ENCODE measurements around the gene PEA15. TPM values are rescaled to one million over a fixed set of nuclear protein-coding genes. Genes with fewer than 3 reads are reported as not detected.

PEA15 gene
- total RNA-seq (2021; fragmentation: NEBNext Ultra II Directional; extraction: Animal tissue kit (Norgen Biotek cat#: 25700)) (75.1 and 78.8 TPM in 2 replicates), polyA plus RNA-seq (2011; rRNA removed) (68.2 and 71.3 TPM in 2 replicates), polyA minus RNA-seq (2011; rRNA and poly(A)+ RNA removed) (77.4 and 108 TPM in 2 replicates)
- 97.2 TPM for polyA plus RNA-seq (2011; cell fraction: cytosol; rRNA removed)
- polyA plus RNA-seq (2011; cell fraction: nucleus; rRNA removed): 65.2 TPM
- polyA plus RNA-seq (2012, experiment 1 of 2): 56.1 to 71.9 TPM (median 69.0 TPM) in 4 replicates
- polyA plus RNA-seq (2012, experiment 2 of 2): 67.9 TPM
- 109 TPM for polyA plus RNA-seq (2013, experiment 1 of 2)
- polyA plus RNA-seq (2013, experiment 2 of 2): 115 TPM
- polyA minus RNA-seq (2011; cell fraction: cytosol; rRNA and poly(A)+ RNA removed): 29.1 TPM
- polyA minus RNA-seq (2011; cell fraction: nucleus; rRNA and poly(A)+ RNA removed): 35.7 TPM
- long read RNA-seq, experiment 1, transcript PEA15-201 (4 exons, 2,471 nt): major isoform, 34 of 95 reads
- long read RNA-seq, experiment 1, partial matches to known transcripts: 58 of 95 reads
- long read RNA-seq, experiment 1, other reads (novel, unspliced or antisense): 1 of 95 reads
- long read RNA-seq, experiment 2, transcript PEA15-201 (4 exons, 2,471 nt): major isoform, 14 of 39 reads
- long read RNA-seq, experiment 2, partial matches to known transcripts: 0 of 39 reads
- long read RNA-seq, experiment 2, other reads (novel, unspliced or antisense): 25 of 39 reads

- peak within 1 kb of the TSS; percentile 86; the same call in 1 of the 2 replicates for H2BK5ac ChIP-seq (ENCODE audit: low read depth, low read length)
- H2BK120ac ChIP-seq (replicated peaks; ENCODE audit: low read depth, low read length): peak within 1 kb of the TSS; percentile 70
- peaks cover 4% of the 10 kb centered on the region for H3K79me1 ChIP-seq (ENCODE audit: low read depth, low read length)
- DNase-seq (ENCODE audit: low read depth in 1 of 2, low spot score in 2 of 2) (peak in 1 of 2 experiments; percentile 82), FAIRE-seq (no peak)
- ChIA-PET CTCF (ENCODE audit: partially characterized antibody) (interaction anchor here (1.1 to 20.4 kb wide), 6 partner anchors 15 to 102 kb away, joined by 3 to 257 read pairs (median 57); partner anchors contain the start of gene CASQ1), POLR2A (ENCODE audit: partially characterized antibody) (interaction anchor here (0.7 to 11.3 kb wide), 10 partner anchors 8 to 116 kb away, joined by 3 to 107 read pairs (median 5); partner anchors contain the start of gene CASQ1)
- H2AK5ac ChIP-seq (ENCODE audit: low read depth, low read length): 0 out of 2 replicates have a peak within 1 kb of the TSS, but pooled peaks have one; percentile 26
- peak within 1 kb of the TSS; percentile 63 for H3K4ac ChIP-seq (replicated peaks; ENCODE audit: insufficient read length, low read depth, low read length)
- H3K27ac ChIP-seq (ENCODE audit: low read depth, low read length): peak within 1 kb of the TSS; percentile 75; the same call in 1 of the 2 replicates
- peak within 1 kb of the TSS; percentile 65; the same call in 1 of the 2 replicates for H2BK15ac ChIP-seq (ENCODE audit: low read length)
- H3K18ac ChIP-seq (ENCODE audit: extremely low read depth, low read length): peak within 1 kb of the TSS; percentile 81
- H2BK20ac ChIP-seq (ENCODE audit: low read length): peak within 1 kb of the TSS; percentile 15; the same call in 1 of the 2 replicates
- H4K8ac ChIP-seq (ENCODE audit: extremely low read depth, insufficient read depth, low read length): peak within 1 kb of the TSS; percentile 87
- H4K91ac ChIP-seq (replicated peaks; ENCODE audit: insufficient read length, low read length): peak within 1 kb of the TSS; percentile 81
- H3K14ac ChIP-seq (ENCODE audit: insufficient read length): no peak within 1 kb of the TSS
- peak within 1 kb of the TSS; percentile 81; the same call in 1 of the 2 replicates for H2BK12ac ChIP-seq (ENCODE audit: low read depth, low read length)
- H3K79me2 ChIP-seq (ENCODE audit: control insufficient read depth in 1 of 2, insufficient read depth in 2 of 2, low read length in 2 of 2): peaks cover 8% of the 10 kb centered on the region in 2 experiments; a peak in 2 of 4 replicates
- H3K27me3 ChIP-seq (replicated peaks in 1 of 4; ENCODE audit: control insufficient read depth in 3 of 4, extremely low read depth in 1 of 4, insufficient read depth in 3 of 4, low read length in 3 of 4): no peaks in the 10 kb centered on the region
- peaks cover 9% of the 10 kb centered on the region for H3K23me2 ChIP-seq (ENCODE audit: low read depth, low read length)
- 1% methylated on average over 60 of the region's 76 CpGs; no CpG with 5 or more reads in 1 of the 2 experiments for WGBS, 2 experiments (ENCODE audit: extremely low coverage in 1 of 2, insufficient coverage in 1 of 2, insufficient read length in 1 of 2, insufficient replicate concordance in 2 of 2, low coverage in 1 of 2, low lambda C conversion rate in 2 of 2, missing lambda C conversion rate in 1 of 2)
- peaks cover 13 to 35% (median 20%) of the 10 kb centered on the region in 4 experiments for H3K4me1 ChIP-seq (replicated peaks in 1 of 4; ENCODE audit: control insufficient read depth in 3 of 4, insufficient read depth in 4 of 4, low read length in 3 of 4)
- no peak within 1 kb of the TSS for H4K5ac ChIP-seq (ENCODE audit: insufficient read length, low read depth, low read length)
- peak within 1 kb of the TSS; percentile 65 to 91 (median 78) for H3K9ac ChIP-seq (replicated peaks in 1 of 4; ENCODE audit: extremely low read depth in 1 of 4, low read depth in 3 of 4, low read length in 3 of 4)
- H3K56ac ChIP-seq (replicated peaks; ENCODE audit: insufficient read length, low read depth, low read length): peak within 1 kb of the TSS; percentile 56
- 0 out of 2 replicates have a peak within 1 kb of the TSS, but pooled peaks have one; percentile 75 for H2AFZ ChIP-seq (ENCODE audit: low read length)
- peaks cover 0 to 4% (median 0%) of the 10 kb centered on the region in 4 experiments; a peak in 2 of 8 replicates for H3K36me3 ChIP-seq (ENCODE audit: control insufficient read depth in 2 of 4, insufficient read depth in 4 of 4, low read length in 3 of 4)
- peak within 1 kb of the TSS; percentile 70 to 99 (median 86) for H3K4me3 ChIP-seq (ENCODE audit: extremely low read depth in 1 of 4, insufficient read depth in 2 of 4, low read depth in 3 of 4, low read length in 4 of 4)
- H3K9me3 ChIP-seq (ENCODE audit: insufficient read depth in 2 of 2, low read depth in 1 of 2, low read length in 1 of 2): no peaks in the 10 kb centered on the region
- peaks cover 0 to 10% of the 10 kb centered on the region in 2 experiments for H4K20me1 ChIP-seq (replicated peaks in 1 of 2; ENCODE audit: control insufficient read depth in 1 of 2, insufficient read depth in 2 of 2, low read length in 2 of 2)
- peak within 1 kb of the TSS; percentile 93 for H3K4me2 ChIP-seq (ENCODE audit: insufficient read depth in 1 of 2, low read depth in 2 of 2, low read length in 2 of 2)
- H3K23ac ChIP-seq (ENCODE audit: insufficient read length): no peak within 1 kb of the TSS
- TF ChIP-seq NANOG (IDR thresholded peaks at IDR 0.05; ENCODE audit: insufficient read depth, low read depth, low read length, poor library complexity, severe bottlenecking) (no peak), TBP (IDR thresholded peaks at IDR 0.05; ENCODE audit: low read depth, low read length) (no peak), ASH2L (IDR thresholded peaks at IDR 0.05; ENCODE audit: low read length) (peak; percentile 78), POLR2AphosphoS5 (IDR thresholded peaks at IDR 0.05; ENCODE audit: low read depth, low read length) (peak; percentile 76), POLR2A (IDR thresholded peaks at IDR 0.05; ENCODE audit: control extremely low read depth in 1 of 2, low read depth in 2 of 2, low read length in 2 of 2) (peak in 1 of 2 experiments; percentile 48; a peak in 2 of 3 replicates), TAF1 (IDR thresholded peaks at IDR 0.05; ENCODE audit: low read depth, low read length) (0 out of 2 replicates have a peak, but pooled peaks have one; percentile 41), SIN3A (conservative IDR thresholded peaks at IDR 0.05 in 1 of 2, IDR thresholded peaks at IDR 0.05 in 1 of 2; ENCODE audit: low read depth in 1 of 2, low read length in 2 of 2) (0 out of 4 replicates have a peak, but pooled peaks of 1 of the 2 experiments have one; percentile 14)
Measured at GRCh38 chr1:160205242-160206035, at the start of gene PEA15. PEA15 (plus strand) TSS chr1:160205384; CDS start chr1:160211545, 6,161 bp downstream.
